Transverse colon (tissue), 4 donors: Measurements from ENCODE around the gene CCDC86. TPM values are rescaled to one million over a fixed set of nuclear protein-coding genes. Genes with fewer than 3 reads are reported as not detected.

ENCODE experiments used
- DNase-seq: peaks from one replicate; pipeline ENCODE4 v3.0.0-alpha.2; 2019
- H3K27ac ChIP-seq, 4 donors: fragments of 200-600 bp; sonication (generic); 2 replicates each; pipeline ENCODE4 v1.5.1; 2016 to 2018; ENCODE audit warnings: inconsistent platforms in 4 of 4
- H3K27me3 ChIP-seq: fragments of 200-600 bp; sonication (generic); 2 replicates; pipeline ENCODE4 v1.5.1; 2017; ENCODE audit warnings: inconsistent platforms
- H3K36me3 ChIP-seq, 4 donors: fragments of 200-600 bp; sonication (generic); 2 replicates each; pipeline ENCODE4 v1.5.1; 2017 to 2019; ENCODE audit warnings: inconsistent platforms in 4 of 4
- H3K4me1 ChIP-seq, 4 donors: fragments of 200-600 bp; sonication (generic); 2 replicates each; pipeline ENCODE4 v1.5.1; 2017 to 2020; ENCODE audit warnings: inconsistent platforms in 4 of 4
- H3K4me3 ChIP-seq, 4 donors: fragments of 200-600 bp; sonication (generic); 1 replicate in 1 of 4; 2 replicates in 3 of 4; pipeline versions ENCODE4 v1.5.1 to v1.6.1; 2017 to 2019; ENCODE audit warnings: inconsistent platforms in 4 of 4
- H3K9me3 ChIP-seq, 2 donors: fragments of 200-600 bp; sonication (generic); 2 replicates each; pipeline ENCODE4 v1.5.1; 2017 to 2019; ENCODE audit warnings: inconsistent platforms in 2 of 2
- EP300 ChIP-seq: sonication (generic); formaldehyde crosslinking; IDR thresholded peaks from one replicate; pipeline ENCODE4 v1.6.1; 2017; ENCODE audit warnings: antibody characterized with exemption, low read depth
- POLR2A ChIP-seq: fragments of 450-650 bp; IDR thresholded peaks from one replicate; pipeline ENCODE4 v1.6.1; 2016; ENCODE audit warnings: antibody characterized with exemption, mild to moderate bottlenecking, moderate library complexity
- POLR2AphosphoS5 ChIP-seq, 3 donors: sonication (generic); formaldehyde crosslinking; IDR thresholded peaks; one replicate each; pipeline ENCODE4 v1.6.1; 2016; ENCODE audit warnings: antibody characterized with exemption in 3 of 3
- WGBS, 2 donors: methylation state at CpG; one replicate each; pipeline ENCODE4 v1.1.5; 2018; ENCODE audit warnings: low coverage in 1 of 2; 5-methylcytosine and 5-hydroxymethylcytosine counted together
- in situ Hi-C, 4 donors: fragments of 200-750 bp; cut with MboI; loops; one replicate each; pipeline versions ENCODE4 v1.15.0 to v1.15.1; 2017; ENCODE audit warnings: low sequenced_read_pairs in 3 of 4, low pct_ligation_motif_present in 1 of 4, low pct_unique_long_range_greater_than_20kb in 1 of 4
- intact Hi-C: fragments of 100-400 bp; cut with DNase I; formaldehyde crosslinking; loops from one replicate; pipeline ENCODE4 v1.15.1; 2023; ENCODE audit warnings: low total_unique reads
- total RNA-seq, 4 donors: library from RNA; depleted of rRNA; stranded (reverse); fragments of >200 nt; gene quantifications; one replicate each; pipeline ENCODE4 v1.1.0, GENCODE V29; 2016
- TF ChIP-seq, protein P1 (sequence below), 5 experiments: fragments of 200-600 bp in 3 of 5; fragments of 450-650 bp in 2 of 5; sonication (generic) in 3 of 5; IDR thresholded peaks; 1 replicate in 2 of 5; 2 replicates in 3 of 5; pipeline ENCODE4 v1.5.1; 2016 to 2017; ENCODE audit warnings: antibody characterized with exemption in 5 of 5, inconsistent platforms in 3 of 5, mild to moderate bottlenecking in 2 of 5, moderate library complexity in 1 of 5

CCDC86 gene
- total RNA-seq, 4 donors from 2014 or later, result 1.9 to 9.1 (median 5.5) TPM

GRCh38 chr11:60855726-60856633, 14.1 kb downstream of the CCDC86 start, which contains the start of gene PTGDR2:
Gene PTGDR2, minus strand, starts transcription at chr11:60855950. Its CDS starts 2,228 bp downstream, at chr11:60853722.
- no peaks in the 10 kb centered on the region for H3K36me3 ChIP-seq
- peak within 1 kb of the TSS in 2 of 4 donors; percentile 6 to 21 for H3K4me3 ChIP-seq
- no peak for TF ChIP-seq EP300
- no peak for TF ChIP-seq POLR2AphosphoS5 (IDR thresholded peaks at IDR 0.05)
- no peak for TF ChIP-seq POLR2A
- TF ChIP-seq, protein P1, sequence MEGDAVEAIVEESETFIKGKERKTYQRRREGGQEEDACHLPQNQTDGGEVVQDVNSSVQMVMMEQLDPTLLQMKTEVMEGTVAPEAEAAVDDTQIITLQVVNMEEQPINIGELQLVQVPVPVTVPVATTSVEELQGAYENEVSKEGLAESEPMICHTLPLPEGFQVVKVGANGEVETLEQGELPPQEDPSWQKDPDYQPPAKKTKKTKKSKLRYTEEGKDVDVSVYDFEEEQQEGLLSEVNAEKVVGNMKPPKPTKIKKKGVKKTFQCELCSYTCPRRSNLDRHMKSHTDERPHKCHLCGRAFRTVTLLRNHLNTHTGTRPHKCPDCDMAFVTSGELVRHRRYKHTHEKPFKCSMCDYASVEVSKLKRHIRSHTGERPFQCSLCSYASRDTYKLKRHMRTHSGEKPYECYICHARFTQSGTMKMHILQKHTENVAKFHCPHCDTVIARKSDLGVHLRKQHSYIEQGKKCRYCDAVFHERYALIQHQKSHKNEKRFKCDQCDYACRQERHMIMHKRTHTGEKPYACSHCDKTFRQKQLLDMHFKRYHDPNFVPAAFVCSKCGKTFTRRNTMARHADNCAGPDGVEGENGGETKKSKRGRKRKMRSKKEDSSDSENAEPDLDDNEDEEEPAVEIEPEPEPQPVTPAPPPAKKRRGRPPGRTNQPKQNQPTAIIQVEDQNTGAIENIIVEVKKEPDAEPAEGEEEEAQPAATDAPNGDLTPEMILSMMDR (IDR thresholded peaks at IDR 0.05), result no peak
- WGBS, 2 donors, result 46 to 72% methylated on average over 3 to 14 of the region's 14 CpGs
- H3K4me1 ChIP-seq, result peaks cover 0 to 15% (median 4%) of the 10 kb centered on the region in 4 donors
- H3K27me3 ChIP-seq, result no peaks in the 10 kb centered on the region
- DNase-seq, result peak; percentile 26
- in situ Hi-C loops (no loop called here), intact Hi-C loops (no loop called here)
- peak within 1 kb of the TSS in 2 of 4 donors; percentile 47 to 65 for H3K27ac ChIP-seq
- no peaks in the 10 kb centered on the region for H3K9me3 ChIP-seq

DNA sequence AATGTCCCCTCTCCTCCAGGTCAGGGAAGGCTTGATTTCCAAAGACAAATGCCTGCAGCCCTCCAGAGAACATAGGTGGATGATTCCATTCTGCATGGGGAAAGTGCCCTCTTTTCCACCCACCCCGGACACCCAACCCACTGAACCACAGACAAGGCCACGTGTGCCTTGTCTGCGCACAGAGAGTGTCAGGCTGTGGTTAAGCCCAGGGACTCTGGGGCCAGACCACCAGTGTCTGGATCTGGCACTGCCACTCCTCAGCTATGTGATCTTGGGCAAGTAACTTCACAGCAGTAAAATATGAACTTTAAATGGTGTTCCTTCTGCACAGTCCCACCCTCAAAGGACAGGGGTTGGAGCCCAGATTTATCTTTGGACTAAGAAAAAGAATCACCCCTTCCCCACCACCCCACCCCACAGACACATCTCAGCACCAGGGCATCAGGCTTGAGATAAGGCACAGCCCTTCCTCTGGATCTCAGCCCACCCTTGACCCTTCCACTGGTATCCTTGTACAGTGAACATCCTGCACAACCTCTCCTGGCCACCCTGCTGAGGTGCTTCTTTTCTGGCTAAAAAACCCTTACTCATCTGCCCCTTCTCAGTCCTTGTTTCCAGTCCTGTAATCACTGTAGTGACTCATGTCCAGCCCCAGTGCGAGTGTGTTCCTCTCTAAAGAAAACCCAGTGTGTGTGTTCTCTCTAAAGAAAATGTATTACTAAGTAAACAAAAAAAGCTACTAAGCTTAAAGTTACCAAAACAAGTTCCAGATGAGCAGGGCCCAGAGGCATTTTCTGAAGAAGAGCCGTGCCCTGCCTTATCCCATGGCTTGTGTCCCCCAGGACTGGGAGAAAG, 15.7 kb downstream of the CCDC86 start:
- peaks cover 0 to 6% (median 2%) of the 10 kb centered on the region in 4 donors for H3K4me1 ChIP-seq
- H3K27me3 ChIP-seq, result no peaks in the 10 kb centered on the region
- intact Hi-C loops, result no loop called here
- no peak overlapping the region for H3K4me3 ChIP-seq
- 74 to 80% methylated on average over 2 to 5 of the region's 5 CpGs for WGBS, 2 donors
- H3K27ac ChIP-seq, result peak overlapping the region in 3 of 4 donors; percentile 2 to 43 (median 11)
- DNase-seq, result no peak
- no peaks in the 10 kb centered on the region for H3K36me3 ChIP-seq
- TF ChIP-seq POLR2AphosphoS5 (IDR thresholded peaks at IDR 0.05) (no peak), POLR2A (no peak), EP300 (no peak)
- TF ChIP-seq, protein P1 (IDR thresholded peaks at IDR 0.05), result no peak
- H3K9me3 ChIP-seq, result no peaks in the 10 kb centered on the region
- in situ Hi-C loops, result no loop called here

DNA sequence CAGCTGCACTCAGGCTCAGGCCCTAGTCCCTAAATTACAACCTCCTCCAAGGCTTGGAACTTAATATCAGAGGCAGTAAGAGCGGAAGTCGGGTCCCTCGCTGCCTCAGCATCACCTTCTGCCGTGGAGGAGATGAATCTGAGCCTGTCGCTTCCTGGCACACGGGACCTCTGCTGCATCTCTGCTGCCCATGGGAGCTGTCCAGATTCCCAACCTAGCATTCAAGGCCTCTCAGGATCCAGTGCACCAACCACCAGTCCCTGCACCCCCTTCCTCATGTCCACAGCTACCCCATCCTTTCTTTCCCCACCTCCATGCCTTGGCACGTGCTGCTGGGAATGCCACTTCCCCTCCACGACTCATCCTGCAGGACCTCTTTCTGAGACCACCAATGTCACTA, 16.3 kb downstream of the CCDC86 start:
- Histone ChIP-seq H3K36me3 (no peaks in the 10 kb centered on the region), H3K27ac (peak overlapping the region in 2 of 4 donors; percentile 2 to 43), H3K27me3 (no peaks in the 10 kb centered on the region), H3K4me3 (no peak overlapping the region), H3K9me3 (no peaks in the 10 kb centered on the region), H3K4me1 (peaks cover 0 to 5% (median 0%) of the 10 kb centered on the region in 4 donors)
- intact Hi-C loops, result no loop called here
- WGBS, 2 donors, result 68 to 88% methylated on average over 2 to 8 of the region's 8 CpGs
- TF ChIP-seq POLR2A, result no peak
- no peak for TF ChIP-seq EP300
- TF ChIP-seq, protein P1 (IDR thresholded peaks at IDR 0.05), result no peak
- TF ChIP-seq POLR2AphosphoS5 (IDR thresholded peaks at IDR 0.05), result no peak
- no peak for DNase-seq
- in situ Hi-C loops, result no loop called here
